Stomach (tissue), 4 donors: ENCODE results near the gene DRD4.

Experiments used
- CTCF ChIP-seq, 7 experiments: fragments of 450-650 bp in 4 of 7; fragments of 200-600 bp in 3 of 7; sonication (generic) in 3 of 7; IDR thresholded peaks; one replicate each; pipeline ENCODE4 v1.5.1; 2016 to 2019; ENCODE audit warnings: antibody characterized with exemption in 7 of 7, control low read depth in 2 of 7, mild to moderate bottlenecking in 1 of 7
- POLR2A ChIP-seq, 4 donors: fragments of 450-650 bp; IDR thresholded peaks; one replicate each; pipeline ENCODE4 v1.6.1; 2016; ENCODE audit warnings: antibody characterized with exemption in 4 of 4, control low read depth in 2 of 4, mild to moderate bottlenecking in 1 of 4, moderate library complexity in 1 of 4
- POLR2AphosphoS5 ChIP-seq, 3 donors: sonication (generic); formaldehyde crosslinking; IDR thresholded peaks; one replicate each; pipeline ENCODE4 v1.6.1; 2016; ENCODE audit warnings: antibody characterized with exemption in 3 of 3

DNA sequence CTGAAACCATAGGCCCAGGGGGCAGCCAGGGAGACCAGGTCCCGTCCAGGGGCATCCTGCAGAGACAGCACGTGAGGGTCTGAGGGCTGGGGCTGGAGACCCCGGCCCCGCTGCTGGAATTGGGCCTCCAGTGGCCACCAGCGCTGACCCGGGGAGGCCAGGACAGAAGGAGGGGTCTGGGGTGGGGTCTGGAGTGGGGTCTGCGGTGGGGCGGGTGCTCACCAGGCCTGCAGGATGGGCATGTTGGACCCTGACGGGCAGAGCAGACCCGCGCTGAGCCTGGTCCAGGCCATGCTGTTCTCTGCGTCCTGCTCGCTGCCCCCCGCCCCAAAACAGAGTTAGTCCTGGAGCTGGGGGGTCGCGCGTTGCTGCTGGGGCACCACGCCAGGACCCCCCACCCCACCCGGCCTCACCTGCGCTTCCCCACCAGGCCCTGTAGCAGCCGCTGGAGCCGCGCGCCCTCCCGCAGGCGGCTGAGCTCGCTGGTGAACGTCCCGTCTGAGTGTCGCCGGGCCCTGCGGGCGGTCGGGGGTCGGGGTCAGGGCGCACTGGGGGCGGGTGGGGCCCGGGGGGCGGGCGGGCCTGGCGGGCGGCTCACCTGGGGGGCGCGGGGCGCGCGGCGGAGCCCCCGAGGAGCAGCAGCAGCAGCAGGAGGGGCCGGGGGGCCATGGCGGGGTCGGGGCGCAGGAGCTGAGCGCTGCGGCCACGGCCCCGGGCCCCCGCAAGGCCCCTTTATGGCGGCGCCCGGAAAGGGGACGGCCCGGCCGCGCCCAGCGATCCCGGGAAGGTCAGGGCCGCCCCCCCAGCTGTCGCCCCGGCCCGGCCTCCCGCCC, 10.4 kb upstream of the DRD4 start, which contains the start of gene SCT:
- no peak for TF ChIP-seq POLR2AphosphoS5 (IDR thresholded peaks at IDR 0.05)
- no peak for TF ChIP-seq CTCF (IDR thresholded peaks at IDR 0.05)
- TF ChIP-seq POLR2A (IDR thresholded peaks at IDR 0.05), result no peak
